Trophoblast cell (in vitro differentiated cells and primary cell): ENCODE measurements around the gene NUTM2G.
"Not testable (repeated sequence)": the region's sequence is repeated elsewhere in the genome, so short reads cannot be mapped to it uniquely, and the experiment has no call there.

ENCODE experiments used
- DNase-seq, 2 donors: peaks; one replicate each; pipeline ENCODE4 v3.0.0-alpha.2; 2016
- H2AFZ ChIP-seq: 2 replicates; pipeline ENCODE4 v1.6.1; 2013; ENCODE audit warnings: low read length, moderate library complexity, mild to moderate bottlenecking; ENCODE audit not compliant: insufficient read depth, poor library complexity
- H2AK5ac ChIP-seq: 2 replicates; pipeline ENCODE4 v1.6.1; 2013; ENCODE audit warnings: mild to moderate bottlenecking, low read length
- H2BK120ac ChIP-seq: 2 replicates; pipeline ENCODE4 v1.6.1; 2013; ENCODE audit warnings: low read length, mild to moderate bottlenecking, moderate library complexity; ENCODE audit not compliant: insufficient read depth, poor library complexity
- H2BK12ac ChIP-seq: 2 replicates; pipeline ENCODE4 v1.6.1; 2013; ENCODE audit warnings: mild to moderate bottlenecking, low read length, moderate library complexity
- H2BK5ac ChIP-seq: 2 replicates; pipeline ENCODE4 v1.6.1; 2013; ENCODE audit warnings: low read length, low read depth, moderate library complexity, mild to moderate bottlenecking; ENCODE audit not compliant: poor library complexity
- H3K14ac ChIP-seq: 2 replicates; pipeline ENCODE4 v1.6.1; 2013; ENCODE audit warnings: mild to moderate bottlenecking, low read length
- H3K18ac ChIP-seq: 2 replicates; pipeline ENCODE4 v1.6.1; 2013; ENCODE audit warnings: mild to moderate bottlenecking, low read length
- H3K23ac ChIP-seq: 2 replicates; pipeline ENCODE4 v1.6.1; 2013; ENCODE audit warnings: low read length
- H3K27ac ChIP-seq: 2 replicates; pipeline ENCODE4 v1.5.1; 2013; ENCODE audit warnings: low read depth, mild to moderate bottlenecking, inconsistent platforms, low read length, moderate library complexity
- H3K27me3 ChIP-seq: 2 replicates; pipeline ENCODE4 v1.6.1; 2013; ENCODE audit warnings: inconsistent platforms, mild to moderate bottlenecking, low read length, moderate library complexity; ENCODE audit not compliant: insufficient read depth
- H3K36me3 ChIP-seq, 2 experiments: 1 replicate in 1 of 2; 2 replicates in 1 of 2; pipeline ENCODE4 v1.6.1; 2013; ENCODE audit warnings: low read length in 2 of 2, mild to moderate bottlenecking in 2 of 2, moderate library complexity in 1 of 2; ENCODE audit not compliant: insufficient read depth in 2 of 2, control insufficient read depth in 1 of 2
- H3K4ac ChIP-seq: 2 replicates; pipeline ENCODE4 v1.6.1; 2013; ENCODE audit warnings: low read depth, mild to moderate bottlenecking, low read length, moderate library complexity
- H3K4me1 ChIP-seq, 2 experiments: 1 replicate in 1 of 2; 2 replicates in 1 of 2; pipeline ENCODE4 v1.6.1; 2013; ENCODE audit warnings: low read length in 2 of 2, mild to moderate bottlenecking in 2 of 2, moderate library complexity in 1 of 2; ENCODE audit not compliant: insufficient read depth in 2 of 2, control insufficient read depth in 1 of 2
- H3K4me2 ChIP-seq: 2 replicates; pipeline ENCODE4 v1.6.1; 2013; ENCODE audit warnings: inconsistent platforms, mild to moderate bottlenecking, low read length, moderate library complexity
- H3K4me3 ChIP-seq: 2 replicates; pipeline ENCODE4 v1.5.1; 2013; ENCODE audit warnings: mild to moderate bottlenecking, low read depth, low read length, inconsistent platforms
- H3K79me1 ChIP-seq: one replicate; pipeline ENCODE4 v1.6.1; 2013; ENCODE audit warnings: low read length
- H3K79me2 ChIP-seq: 2 replicates; pipeline ENCODE4 v1.6.1; 2013; ENCODE audit warnings: low read length, mild to moderate bottlenecking; ENCODE audit not compliant: control insufficient read depth, insufficient read depth, poor library complexity
- H3K9ac ChIP-seq: 2 replicates; pipeline ENCODE4 v1.6.1; 2013; ENCODE audit warnings: mild to moderate bottlenecking, low read length
- H3K9me3 ChIP-seq: 2 replicates; pipeline ENCODE4 v1.6.1; 2013; ENCODE audit warnings: low read depth, mild to moderate bottlenecking, control low read depth, inconsistent platforms, low read length; ENCODE audit not compliant: insufficient read depth
- H4K12ac ChIP-seq: 2 replicates; pipeline ENCODE4 v1.6.1; 2013; ENCODE audit warnings: low read depth, mild to moderate bottlenecking, low read length, moderate library complexity
- H4K8ac ChIP-seq: 2 replicates; pipeline ENCODE4 v1.6.1; 2013; ENCODE audit warnings: low read depth, mild to moderate bottlenecking, low read length, moderate library complexity
- H4K91ac ChIP-seq: one replicate; pipeline ENCODE4 v1.6.1; 2013; ENCODE audit warnings: low read depth, mild to moderate bottlenecking, low read length, moderate library complexity
- WGBS: extraction: QIAGEN DNeasy Blood & Tissue Kit; methylation state at CpG from one replicate; pipeline ENCODE4 v1.1.7; 2013; ENCODE audit warnings: missing lambda C conversion rate; ENCODE audit not compliant: insufficient read length, insufficient coverage; ENCODE audit errors: extremely low coverage; 5-methylcytosine and 5-hydroxymethylcytosine counted together

NUTM2G gene

GRCh38 chr9:96908479-96908878 is 20.2 kb upstream of the NUTM2G start:
- not testable (repeated sequence) for H3K14ac ChIP-seq, H3K18ac ChIP-seq, H3K27ac ChIP-seq, H4K12ac ChIP-seq, H2AK5ac ChIP-seq, H3K79me1 ChIP-seq, H2BK12ac ChIP-seq, H3K23ac ChIP-seq, H4K8ac ChIP-seq, H2AFZ ChIP-seq, H3K36me3 ChIP-seq, H4K91ac ChIP-seq, H3K79me2 ChIP-seq, H3K4me3 ChIP-seq, H3K9me3 ChIP-seq, H3K27me3 ChIP-seq, H2BK120ac ChIP-seq, H3K9ac ChIP-seq, H3K4ac ChIP-seq, H2BK5ac ChIP-seq, DNase-seq, H3K4me1 ChIP-seq, H3K4me2 ChIP-seq
- WGBS, result no CpG with 5 or more reads among the region's 3 CpGs

GRCh38 chr9:96915539-96915938 is 13.1 kb upstream of the NUTM2G start:
- H3K18ac ChIP-seq, H3K36me3 ChIP-seq, H3K79me2 ChIP-seq, H3K9me3 ChIP-seq, H2BK120ac ChIP-seq, H3K14ac ChIP-seq, H2AK5ac ChIP-seq, H4K91ac ChIP-seq, H3K4me3 ChIP-seq, H3K23ac ChIP-seq, H2BK12ac ChIP-seq, DNase-seq, H2AFZ ChIP-seq, H3K4ac ChIP-seq, H4K8ac ChIP-seq, H3K79me1 ChIP-seq, H3K4me2 ChIP-seq, H3K9ac ChIP-seq, H4K12ac ChIP-seq, H2BK5ac ChIP-seq, H3K27ac ChIP-seq, H3K4me1 ChIP-seq, H3K27me3 ChIP-seq: not testable (repeated sequence)
- no CpG with 5 or more reads among the region's 2 CpGs for WGBS

GRCh38 chr9:96916531-96916930 is 12.1 kb upstream of the NUTM2G start:
- WGBS, result no CpG with 5 or more reads among the region's 6 CpGs
- not testable (repeated sequence) for H2AFZ ChIP-seq

GRCh38 chr9:96918550-96918949 is 10.1 kb upstream of the NUTM2G start:
- not testable (repeated sequence) for H3K79me1 ChIP-seq, H3K4me3 ChIP-seq, H2BK5ac ChIP-seq, H2AFZ ChIP-seq, H3K18ac ChIP-seq, H2AK5ac ChIP-seq, H3K79me2 ChIP-seq, H3K23ac ChIP-seq, H4K12ac ChIP-seq, H3K4me2 ChIP-seq, H3K14ac ChIP-seq, H2BK12ac ChIP-seq, H3K27ac ChIP-seq, H3K27me3 ChIP-seq, H2BK120ac ChIP-seq, H3K9me3 ChIP-seq, H3K36me3 ChIP-seq, H4K91ac ChIP-seq, H4K8ac ChIP-seq, H3K9ac ChIP-seq, H3K4me1 ChIP-seq, H3K4ac ChIP-seq, DNase-seq
- WGBS, result no CpG with 5 or more reads among the region's 6 CpGs

More at GRCh38 chr9:96916531-96916930, 12.1 kb upstream of the NUTM2G start:
- H3K4me1 ChIP-seq, H3K9ac ChIP-seq, H2AK5ac ChIP-seq, H3K27me3 ChIP-seq, H3K79me1 ChIP-seq, H2BK5ac ChIP-seq, H3K36me3 ChIP-seq, H3K4me2 ChIP-seq, H2BK120ac ChIP-seq, H2BK12ac ChIP-seq, H3K23ac ChIP-seq, H4K91ac ChIP-seq, H3K14ac ChIP-seq, H4K8ac ChIP-seq, H3K18ac ChIP-seq, H3K4me3 ChIP-seq, H3K79me2 ChIP-seq, H3K9me3 ChIP-seq, H3K4ac ChIP-seq, H3K27ac ChIP-seq, H4K12ac ChIP-seq, DNase-seq: not testable (repeated sequence)
